NT2/D1 (cell line): ENCODE measurements around the gene NAV1.
"Not testable (repeated sequence)": the region's sequence is repeated elsewhere in the genome, so short reads cannot be mapped to it uniquely, and the experiment has no call there.

ENCODE experiments used
- DNase-seq: peaks from one replicate; pipeline ENCODE4 v3.0.0-alpha.2; 2011; ENCODE audit warnings: low read depth, low spot score
- H3K27me3 ChIP-seq: 2 replicates; pipeline ENCODE4 v1.6.0; 2011; ENCODE audit warnings: mild to moderate bottlenecking; ENCODE audit not compliant: insufficient read length, insufficient read depth
- H3K36me3 ChIP-seq: 2 replicates; pipeline ENCODE4 v1.6.1; 2011; ENCODE audit warnings: mild to moderate bottlenecking, low read length, mixed read lengths; ENCODE audit not compliant: insufficient read depth, insufficient read length
- H3K4me1 ChIP-seq: 2 replicates; pipeline ENCODE4 v1.5.1; 2011; ENCODE audit not compliant: insufficient read depth, insufficient read length
- H3K4me3 ChIP-seq: 2 replicates; pipeline ENCODE4 v1.5.1; 2011; ENCODE audit warnings: low read depth; ENCODE audit not compliant: insufficient read length
- H3K9ac ChIP-seq: 2 replicates; pipeline ENCODE4 v1.6.0; 2011; ENCODE audit warnings: low read depth; ENCODE audit not compliant: insufficient read length
- H3K9me3 ChIP-seq: 2 replicates; pipeline ENCODE4 v1.5.1; 2011; ENCODE audit warnings: mild to moderate bottlenecking, low read length; ENCODE audit not compliant: insufficient read depth
- SUZ12 ChIP-seq: IDR thresholded peaks from 2 replicates; pipeline ENCODE4 v1.6.1; 2011; ENCODE audit not compliant: insufficient read length, insufficient read depth; ENCODE audit errors: extremely low read depth
- YY1 ChIP-seq: IDR thresholded peaks from 2 replicates; pipeline ENCODE4 v1.6.1; 2011; ENCODE audit not compliant: insufficient read length, insufficient read depth
- ZNF274 ChIP-seq: IDR thresholded peaks from 2 replicates; pipeline ENCODE4 v1.6.1; 2011; ENCODE audit warnings: mild to moderate bottlenecking, low read depth, low read length

Gene NAV1

GRCh38 chr1:201516511-201517127, 22.3 kb upstream of the NAV1 start:
- TF ChIP-seq YY1 = no peak
- no peak for TF ChIP-seq SUZ12
- no peak for TF ChIP-seq ZNF274
- H3K4me3 ChIP-seq = no peak overlapping the region

GRCh38 chr1:201517631-201518030, 21.3 kb upstream of the NAV1 start:
- no peaks in the 10 kb centered on the region for H3K36me3 ChIP-seq
- DNase-seq = no peak
- no peak overlapping the region for H3K4me3 ChIP-seq
- H3K9me3 ChIP-seq = no peaks in the 10 kb centered on the region
- H3K4me1 ChIP-seq = no peaks in the 10 kb centered on the region
- no peak for TF ChIP-seq YY1
- TF ChIP-seq SUZ12 = no peak
- no peak for TF ChIP-seq ZNF274
- H3K9ac ChIP-seq = no peak overlapping the region
- H3K27me3 ChIP-seq = no peaks in the 10 kb centered on the region

More at GRCh38 chr1:201516511-201517127, 22.3 kb upstream of the NAV1 start:
- Histone ChIP-seq H3K27me3 (no peaks in the 10 kb centered on the region), H3K9me3 (no peaks in the 10 kb centered on the region), H3K9ac (no peak overlapping the region), H3K4me1 (peaks cover under 1% of the 10 kb centered on the region), H3K36me3 (no peaks in the 10 kb centered on the region)
- no peak for DNase-seq

DNA sequence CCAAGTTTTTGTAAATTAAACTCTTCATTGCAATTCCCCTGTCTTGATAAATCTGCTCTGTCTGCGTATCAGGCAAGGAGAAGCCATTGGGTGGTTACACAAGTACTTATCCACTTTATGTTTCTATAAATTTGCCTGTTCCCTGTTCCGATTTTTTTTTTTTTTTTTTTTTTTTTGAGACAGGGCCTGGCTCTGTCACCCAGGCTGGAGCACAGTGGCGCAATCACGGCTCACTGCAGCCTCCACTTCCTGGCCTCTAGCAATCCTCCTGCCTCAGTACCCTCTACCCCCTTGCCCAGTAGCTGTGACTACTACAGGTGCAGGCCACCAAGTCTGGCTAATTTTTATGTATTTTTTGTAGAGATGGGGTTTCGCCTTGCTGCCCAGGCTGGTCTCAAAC, 20.9 kb upstream of the NAV1 start:
- no peak for DNase-seq
- Histone ChIP-seq H3K4me3 (no peak overlapping the region), H3K4me1 (no peaks in the 10 kb centered on the region), H3K36me3 (no peaks in the 10 kb centered on the region), H3K9me3 (no peaks in the 10 kb centered on the region), H3K9ac (no peak overlapping the region), H3K27me3 (no peaks in the 10 kb centered on the region)
- TF ChIP-seq ZNF274 = no peak
- TF ChIP-seq YY1 = no peak
- TF ChIP-seq SUZ12 = no peak

GRCh38 chr1:201520046-201520575, 18.8 kb upstream of the NAV1 start:
- not testable (repeated sequence) for H3K36me3 ChIP-seq, DNase-seq, H3K27me3 ChIP-seq, H3K4me3 ChIP-seq, H3K9ac ChIP-seq, H3K4me1 ChIP-seq, H3K9me3 ChIP-seq

GRCh38 chr1:201525193-201525778, 13.6 kb upstream of the NAV1 start:
- no peaks in the 10 kb centered on the region for H3K36me3 ChIP-seq
- no peak for DNase-seq
- H3K9ac ChIP-seq = no peak overlapping the region
- no peaks in the 10 kb centered on the region for H3K4me1 ChIP-seq
- H3K4me3 ChIP-seq = no peak overlapping the region
- TF ChIP-seq YY1 = no peak
- no peak for TF ChIP-seq SUZ12
- TF ChIP-seq ZNF274 = no peak
- H3K9me3 ChIP-seq = no peaks in the 10 kb centered on the region; the same call in 1 of the 2 replicates
- H3K27me3 ChIP-seq = no peaks in the 10 kb centered on the region

DNA sequence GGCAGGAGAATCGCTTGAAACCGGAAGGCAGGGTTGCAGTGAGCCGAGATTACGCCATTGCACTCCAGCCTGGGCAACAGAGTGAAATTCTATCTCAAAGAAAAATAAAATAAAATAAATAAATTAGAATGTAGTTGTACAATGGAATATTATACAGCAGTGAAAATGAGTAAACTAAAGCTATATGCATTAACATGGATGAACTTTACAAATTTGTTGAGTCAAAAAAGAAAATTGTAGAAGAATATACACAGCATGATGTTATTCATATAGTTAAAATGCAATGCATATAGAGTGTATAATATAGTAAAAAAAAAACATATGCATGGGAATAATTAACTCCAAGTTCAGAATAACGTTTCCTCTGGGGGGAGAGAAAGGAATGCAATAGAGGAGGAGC, 11.0 kb upstream of the NAV1 start:
- Histone ChIP-seq H3K9me3 (no peaks in the 10 kb centered on the region; the same call in 1 of the 2 replicates), H3K36me3 (no peaks in the 10 kb centered on the region), H3K9ac (no peak overlapping the region), H3K27me3 (no peaks in the 10 kb centered on the region), H3K4me1 (peaks cover 16% of the 10 kb centered on the region), H3K4me3 (no peak overlapping the region)
- TF ChIP-seq YY1 = no peak
- TF ChIP-seq SUZ12 = no peak
- TF ChIP-seq ZNF274 = no peak
- no peak for DNase-seq

DNA sequence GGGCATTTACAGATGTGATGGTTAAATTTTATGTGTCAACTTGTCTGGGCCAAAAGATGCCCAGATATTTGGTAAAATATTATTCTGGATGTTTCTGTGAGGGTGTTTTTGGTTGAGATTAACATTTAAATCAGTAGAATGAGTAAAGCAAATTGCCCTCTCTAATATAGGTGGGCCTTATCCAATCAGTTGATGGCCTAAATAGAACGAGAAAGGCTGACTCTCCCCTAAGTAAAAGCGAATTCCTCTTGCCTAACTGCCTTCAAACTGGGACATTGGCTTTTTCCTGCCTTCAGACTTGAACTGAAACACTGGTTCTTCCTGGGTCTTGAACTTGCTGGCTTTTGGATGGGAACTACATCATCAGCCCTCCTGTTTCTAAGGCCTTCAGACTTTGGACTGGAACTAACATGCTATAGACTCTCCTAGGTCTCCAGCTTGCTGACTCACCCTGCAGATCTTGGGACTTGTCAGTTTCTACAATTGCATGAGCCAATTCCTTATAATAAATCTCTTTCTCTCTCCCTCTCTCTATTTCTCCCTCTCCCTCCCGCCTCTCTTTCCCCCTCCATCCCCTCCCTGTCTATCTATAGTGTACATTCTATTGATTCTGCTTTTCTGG, 10.2 kb upstream of the NAV1 start:
- Histone ChIP-seq H3K4me1 (peaks cover 16% of the 10 kb centered on the region), H3K9me3 (no peaks in the 10 kb centered on the region; the same call in 1 of the 2 replicates), H3K27me3 (no peaks in the 10 kb centered on the region), H3K9ac (no peak overlapping the region), H3K36me3 (no peaks in the 10 kb centered on the region), H3K4me3 (no peak overlapping the region)
- no peak for TF ChIP-seq SUZ12
- no peak for TF ChIP-seq YY1
- TF ChIP-seq ZNF274 = no peak
- DNase-seq = no peak
